Measurements from ENCODE around the gene CCDC3.
A peak's percentile ranks its signal among the peaks of the same experiment; 100 is the strongest.

CCDC3 gene

DNA sequence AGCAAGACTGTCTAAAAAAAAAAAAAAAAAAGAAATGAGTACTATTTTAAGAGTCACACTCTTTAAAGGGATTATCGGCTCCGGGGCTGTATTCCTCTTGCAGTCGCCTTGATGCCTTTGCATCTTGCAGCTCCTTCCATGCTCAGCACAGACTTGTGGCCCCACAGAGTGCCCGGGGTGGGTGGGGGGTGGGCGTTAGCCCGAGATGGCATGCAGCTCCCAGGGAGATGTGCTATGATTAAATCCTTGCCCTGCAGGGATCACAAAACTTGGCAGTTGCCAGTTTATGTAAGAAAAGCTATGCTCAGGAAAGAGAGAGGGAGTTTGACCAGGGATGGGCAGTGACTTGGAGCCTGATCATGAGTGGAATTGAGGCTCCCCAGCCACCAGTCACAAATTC lies 81.9 kb downstream of the CCDC3 start:
- no peak for DNase-seq

DNA sequence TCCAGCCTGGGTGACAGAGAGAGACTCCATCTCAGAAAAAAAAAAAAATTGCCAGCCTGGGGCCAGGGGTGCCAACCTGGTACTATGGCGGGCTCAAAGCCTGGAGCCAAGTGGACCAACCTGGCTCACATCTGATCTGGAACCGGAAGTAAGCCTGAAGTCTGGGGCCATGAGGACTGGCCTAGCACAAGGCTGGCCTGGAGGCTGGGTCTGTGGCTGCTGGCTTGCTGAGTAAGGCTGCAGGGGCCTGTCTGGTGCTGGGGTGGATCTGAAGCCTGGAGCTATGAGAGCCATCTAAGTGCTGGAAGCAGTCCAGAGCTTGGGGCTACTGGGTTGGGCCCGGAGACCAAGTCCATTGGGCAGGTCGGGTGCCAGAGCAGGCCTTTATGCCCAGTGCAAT lies 84.9 kb downstream of the CCDC3 start:
- DNase-seq: no peak

DNA sequence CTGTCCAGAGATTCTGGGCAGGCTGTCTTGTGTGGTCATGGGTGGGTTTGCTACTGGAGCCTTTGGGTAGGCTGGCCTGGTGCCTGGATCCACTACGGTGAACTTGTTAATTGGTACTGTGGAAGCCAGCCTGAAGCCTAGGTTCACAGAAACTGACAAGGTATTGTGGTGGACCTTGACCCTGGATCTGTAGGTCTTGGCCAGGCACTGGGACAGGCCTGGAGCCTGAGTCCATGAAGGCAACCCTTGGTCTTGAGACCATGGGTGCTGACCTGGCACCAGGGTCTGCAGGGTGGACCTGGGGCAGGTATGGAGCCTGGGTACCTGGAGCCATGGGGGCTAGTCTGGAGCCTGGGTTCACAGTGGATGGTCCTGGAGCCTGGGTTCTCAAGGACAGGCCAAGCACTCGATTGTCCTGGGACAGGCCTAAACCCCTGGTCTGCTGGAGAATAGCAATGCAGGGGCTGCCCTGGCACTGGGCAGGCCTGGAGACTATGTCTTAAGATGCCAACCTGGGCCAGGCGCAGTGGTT lies 85.8 kb downstream of the CCDC3 start:
- no peak for DNase-seq

DNA sequence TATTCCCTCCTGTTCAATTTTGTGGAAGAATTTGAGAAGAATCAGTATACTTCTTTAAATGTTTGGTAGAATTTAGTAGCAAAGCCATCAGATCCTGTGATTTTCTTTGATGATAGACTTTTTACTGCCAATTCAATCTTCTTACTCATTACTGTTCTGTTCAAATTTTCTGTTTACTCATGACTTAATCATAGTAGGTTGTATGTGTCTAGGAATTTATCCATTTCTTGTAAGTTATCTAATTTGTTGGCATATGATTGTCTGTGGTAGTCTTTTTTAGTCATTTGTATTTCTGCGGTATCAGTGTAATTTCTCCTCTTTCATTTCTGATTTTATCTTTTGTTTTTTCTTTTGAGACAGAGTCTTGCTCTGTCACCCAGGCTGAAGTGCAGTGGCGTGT lies 87.4 kb downstream of the CCDC3 start:
- no peak for DNase-seq

DNA sequence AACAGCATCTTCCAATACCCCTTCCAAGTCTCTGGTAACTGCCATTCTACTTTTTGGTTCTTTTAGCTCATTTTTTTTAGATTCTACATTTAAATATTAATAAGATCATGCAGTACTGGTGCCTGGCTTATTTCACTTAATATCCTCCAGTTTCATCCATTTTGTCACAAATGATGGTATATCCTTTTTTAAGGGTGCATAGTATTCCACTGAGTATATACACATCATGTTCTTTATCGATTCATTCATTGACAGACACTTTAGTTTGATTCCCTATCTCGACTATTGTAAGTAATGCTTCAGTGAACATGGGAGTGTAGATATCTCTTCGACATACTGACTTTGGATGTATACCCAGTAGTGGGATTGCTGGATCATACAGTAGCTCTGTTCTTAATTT lies 89.7 kb downstream of the CCDC3 start:
- DNase-seq: no peak

DNA sequence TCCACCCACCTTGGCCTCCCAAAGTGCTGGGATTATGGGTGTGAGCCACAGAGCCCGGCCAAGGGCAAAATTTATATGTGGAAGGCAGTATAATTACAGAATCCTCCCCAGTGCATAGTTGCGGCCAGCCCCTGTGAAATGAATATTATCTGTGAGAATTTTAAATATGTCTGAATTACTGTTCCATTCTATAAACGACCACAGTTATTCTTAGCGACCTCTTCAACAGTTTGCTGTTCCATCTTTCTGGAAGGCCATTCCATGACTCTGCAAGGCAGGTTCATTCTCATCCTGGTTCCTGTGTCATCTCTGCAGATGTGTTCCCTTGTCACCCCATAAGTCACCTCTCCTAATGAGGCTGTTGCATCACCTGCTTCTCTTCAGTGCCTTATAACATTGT lies 90.7 kb downstream of the CCDC3 start:
- no peak for DNase-seq

DNA sequence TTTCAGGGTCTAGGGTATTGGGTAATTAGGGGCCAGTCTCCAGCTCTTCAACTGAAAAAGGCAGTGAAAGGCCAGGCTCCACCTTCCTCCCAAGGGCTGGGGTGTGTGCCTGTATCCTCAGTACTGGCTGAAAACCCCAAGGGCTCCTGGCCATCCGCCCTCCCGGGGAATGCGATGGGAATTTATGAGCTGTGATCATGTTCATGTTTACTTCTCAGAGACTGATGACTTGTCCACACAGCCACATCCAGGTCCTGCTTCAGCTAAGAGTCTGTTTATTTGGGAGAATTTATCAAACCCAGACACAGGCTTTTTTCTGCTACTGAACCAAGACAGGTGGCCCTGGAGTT lies 91.7 kb downstream of the CCDC3 start:
- DNase-seq: no peak

DNA sequence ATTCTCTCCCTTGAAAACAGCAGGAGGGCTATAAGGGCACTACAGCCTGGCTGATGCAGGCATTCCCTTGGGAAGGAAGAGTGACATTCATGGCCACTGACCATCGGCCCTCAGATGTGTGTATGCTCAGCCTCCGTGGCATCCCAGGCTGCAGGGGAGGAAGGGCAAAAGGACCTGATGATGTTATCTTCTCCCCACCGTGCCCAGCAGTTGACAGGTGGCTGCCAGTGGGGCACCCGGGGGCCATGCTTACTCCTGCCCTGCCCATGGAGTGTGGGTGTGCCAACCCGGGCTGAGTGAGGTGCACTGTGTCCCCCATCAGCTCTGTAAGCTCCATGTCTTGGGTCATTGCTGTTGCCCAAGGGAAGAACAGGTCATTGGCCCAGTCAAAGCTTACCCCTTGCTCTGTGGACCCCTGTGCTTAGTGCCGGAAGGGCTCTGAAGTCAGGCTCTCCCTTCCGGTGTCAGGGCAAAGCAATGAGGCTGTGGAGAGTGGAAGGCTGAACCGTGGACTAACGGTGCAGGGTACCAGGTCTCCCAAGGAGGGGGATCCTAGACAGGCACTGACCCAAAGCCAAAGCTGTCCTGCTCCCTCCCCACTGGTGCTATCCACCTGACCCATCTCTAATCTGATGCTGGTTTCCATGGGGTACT lies 92.2 kb downstream of the CCDC3 start:
- DNase-seq: no peak

DNA sequence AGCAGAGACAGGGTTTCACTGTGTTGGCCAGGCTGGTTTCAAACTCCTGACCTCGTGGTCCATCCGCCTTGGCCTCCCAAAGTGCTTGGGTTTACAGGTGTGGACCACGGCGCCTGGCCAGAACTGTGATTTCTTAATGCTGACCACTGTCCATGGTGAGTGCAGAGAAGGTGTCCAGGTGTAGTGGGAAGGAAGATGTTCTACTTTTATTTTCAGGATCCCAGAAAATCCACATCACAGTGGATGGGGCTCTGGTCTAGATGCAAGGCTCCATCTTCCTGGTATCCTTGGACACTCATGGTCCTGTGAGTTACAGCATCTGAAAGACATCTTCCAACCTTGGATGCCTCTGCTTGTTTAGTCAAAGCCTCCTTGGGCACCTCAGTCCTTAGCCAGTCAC lies 92.7 kb downstream of the CCDC3 start:
- no peak for DNase-seq

DNA sequence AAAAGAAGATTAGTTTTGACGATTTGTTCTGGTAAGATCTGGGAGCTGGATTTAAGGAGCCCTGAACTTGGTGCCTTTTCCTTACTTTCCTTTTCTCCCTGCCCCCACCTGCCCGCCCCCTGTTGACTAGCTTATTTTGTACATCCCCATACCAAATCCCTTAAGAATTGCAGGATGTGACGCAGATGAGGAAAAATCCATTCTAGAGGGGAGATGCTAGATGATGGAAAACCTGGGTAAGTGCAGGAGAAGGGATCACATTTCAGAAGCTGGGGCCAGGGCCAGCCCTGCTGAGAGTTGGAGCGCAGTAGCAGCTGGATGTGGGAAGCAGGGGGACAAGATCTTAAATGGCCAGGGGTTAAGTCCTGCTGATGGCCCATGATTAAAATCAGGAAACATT lies 93.9 kb downstream of the CCDC3 start:
- DNase-seq: no peak

DNA sequence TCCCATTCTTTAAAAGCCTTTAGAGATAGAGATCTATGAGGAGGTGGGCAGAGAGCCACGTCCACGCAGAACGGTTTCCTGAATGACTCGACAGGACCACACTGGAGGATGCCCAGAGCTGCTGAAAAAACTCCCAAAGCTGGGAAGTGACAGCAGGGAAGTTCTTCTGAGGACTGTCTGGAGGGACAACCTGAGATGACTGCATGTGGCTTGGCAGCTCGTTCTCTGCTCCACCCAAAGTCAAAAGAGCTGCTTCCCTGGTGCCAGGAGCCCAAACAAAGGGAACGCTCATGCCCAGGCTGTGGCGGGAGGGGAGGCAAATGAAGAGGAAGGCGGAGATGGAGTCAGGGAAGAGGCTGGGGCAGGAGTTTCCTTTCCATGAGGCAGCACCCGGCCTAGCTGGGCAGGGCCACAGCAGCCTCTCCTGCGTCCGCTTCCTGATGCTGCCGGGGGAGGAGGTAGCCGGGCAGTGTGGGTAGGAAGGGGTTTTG lies 95.4 kb downstream of the CCDC3 start:
- no peak for DNase-seq

DNA sequence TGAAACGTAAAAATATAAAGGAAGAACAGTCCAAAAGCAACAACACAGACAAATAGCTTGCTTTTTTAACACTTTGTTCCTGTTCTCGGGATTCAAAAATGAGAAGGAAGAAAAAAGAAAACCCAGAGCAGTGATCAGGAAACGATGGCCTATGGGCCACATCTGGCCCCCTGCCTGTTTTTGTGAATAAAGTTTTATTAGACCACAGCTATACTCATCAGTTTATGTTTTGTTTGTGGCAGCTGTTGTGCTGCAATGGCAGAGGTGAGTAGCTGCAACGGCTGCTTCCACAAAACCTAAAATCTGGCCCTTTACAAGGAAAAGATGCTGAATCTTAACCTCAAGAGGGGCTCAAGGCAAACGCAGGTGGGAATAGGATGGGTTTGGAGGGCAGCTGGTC lies 96.4 kb downstream of the CCDC3 start:
- DNase-seq: no peak

DNA sequence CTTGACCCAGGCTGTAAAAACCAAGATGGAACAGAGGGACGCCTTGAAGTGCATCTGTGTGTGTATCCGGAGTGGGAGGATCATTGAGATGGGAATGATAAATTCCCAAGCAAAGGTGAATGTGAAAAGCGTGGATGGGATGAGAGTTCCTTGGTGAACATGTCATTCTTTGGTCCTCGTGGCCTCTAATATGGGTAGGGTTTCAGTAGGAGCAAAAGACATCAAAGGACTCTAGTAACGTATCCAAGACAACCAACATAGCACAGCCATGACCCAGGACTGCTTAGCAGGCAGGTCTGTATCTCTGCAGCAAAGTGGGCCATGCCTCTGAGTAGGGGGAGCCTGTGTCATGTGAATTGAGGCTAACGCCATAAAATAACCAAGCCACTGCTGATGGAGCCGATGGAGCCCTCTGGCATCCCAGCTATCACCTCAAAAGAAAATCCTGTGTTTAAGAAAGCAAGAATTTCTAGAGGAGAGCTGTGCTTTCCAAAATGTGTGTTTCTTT lies 98.6 kb downstream of the CCDC3 start:
- no peak for DNase-seq

DNA sequence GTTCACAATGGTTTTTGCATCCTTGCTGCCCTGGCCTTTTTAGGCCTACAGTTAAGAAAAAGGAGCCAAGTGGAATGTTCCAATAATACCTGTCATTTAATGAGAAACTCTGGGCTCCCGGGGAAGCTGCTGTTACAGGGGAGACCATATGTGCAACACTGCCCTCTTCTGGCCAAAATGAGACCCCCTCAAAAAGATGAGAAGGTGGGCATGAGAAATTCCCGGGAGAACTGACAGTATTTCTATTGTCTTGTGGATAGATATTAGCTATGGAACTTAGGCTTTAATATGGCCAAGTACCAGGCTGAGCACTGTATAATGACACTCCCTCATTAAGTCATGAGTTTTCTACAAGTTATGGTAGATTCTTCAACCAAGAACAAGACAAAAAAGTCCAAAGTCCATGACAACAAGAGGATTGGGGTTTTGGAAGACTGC lies 99.4 kb downstream of the CCDC3 start:
- peak; percentile 19 to 44 for DNase-seq

DNA sequence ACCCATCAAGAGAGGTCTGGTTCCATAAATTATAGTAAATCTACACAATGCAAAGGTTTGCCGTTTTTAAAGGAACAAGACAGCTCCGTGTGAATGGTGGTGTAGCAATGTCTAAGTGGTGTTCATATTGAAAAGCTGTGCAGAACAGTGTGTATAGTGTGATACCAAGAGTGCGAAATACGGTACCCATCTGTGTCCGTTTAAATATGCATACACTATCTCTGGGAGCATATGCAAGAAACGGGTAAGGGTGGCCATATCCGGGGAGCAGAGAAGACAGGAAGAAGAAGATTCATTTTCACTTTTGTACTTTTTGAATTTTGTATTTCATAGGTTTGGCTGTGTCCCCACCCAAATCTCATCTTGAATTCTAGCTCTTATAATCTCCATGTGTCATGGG lies 102.0 kb downstream of the CCDC3 start:
- DNase-seq: no peak

DNA sequence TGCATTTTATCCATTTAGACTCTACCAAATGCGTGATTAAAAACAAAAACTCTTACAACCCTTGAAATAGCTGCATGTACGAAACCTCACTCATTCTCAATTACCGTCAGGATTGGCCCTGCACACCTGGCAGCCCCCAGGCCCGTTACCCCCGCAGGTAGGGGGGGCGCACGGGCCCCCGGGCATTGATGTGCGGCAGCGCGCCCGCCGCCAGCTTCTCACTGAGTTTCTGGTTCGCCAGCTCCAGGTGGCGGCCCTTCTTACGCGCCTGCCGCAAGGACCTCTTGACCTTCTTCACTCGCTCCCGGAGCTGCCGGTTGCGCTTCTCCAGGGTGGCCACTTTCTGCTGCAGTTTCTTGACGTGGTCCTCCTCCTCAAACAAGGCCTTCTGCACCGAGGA lies 103.2 kb downstream of the CCDC3 start:
- no peak for DNase-seq

DNA sequence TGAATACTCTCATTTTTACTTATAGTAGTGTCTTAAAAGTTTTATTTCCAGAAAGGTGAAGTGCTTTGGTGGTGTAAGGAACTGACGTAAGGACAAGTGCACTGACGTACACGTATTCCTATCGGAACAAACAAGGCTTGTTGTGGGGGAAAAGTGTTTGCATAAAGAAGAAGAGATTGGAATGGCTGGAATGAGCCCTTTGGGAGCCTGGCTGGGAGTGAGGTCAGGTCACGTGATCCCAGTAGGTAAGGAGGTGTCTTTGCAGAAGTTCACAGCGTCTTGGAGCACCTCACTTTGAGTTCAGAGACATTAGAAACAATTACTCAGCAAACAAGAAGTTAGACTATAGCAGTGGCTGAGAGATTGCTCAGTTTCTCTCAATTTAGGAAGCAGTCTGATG lies 104.2 kb downstream of the CCDC3 start:
- DNase-seq: no peak

DNA sequence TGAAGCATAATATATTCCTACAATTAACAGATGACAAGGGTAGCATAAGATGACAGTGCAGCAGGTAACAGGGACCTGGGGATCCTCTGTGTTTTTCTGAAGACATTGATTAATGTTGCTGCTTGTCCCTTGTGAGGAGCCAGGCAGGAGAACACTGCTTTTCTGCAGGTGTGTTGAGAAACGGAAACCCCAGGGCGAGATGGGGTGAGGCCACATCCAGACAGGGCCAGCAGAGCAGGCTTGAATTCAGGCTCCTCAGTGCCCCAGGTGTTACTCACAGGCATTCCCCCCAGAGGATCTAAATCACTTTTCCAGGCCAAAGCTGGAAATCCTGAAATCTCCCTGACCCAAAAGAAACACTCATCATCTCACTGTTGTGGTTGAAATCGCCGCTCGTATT lies 105.3 kb downstream of the CCDC3 start:
- no peak for DNase-seq

DNA sequence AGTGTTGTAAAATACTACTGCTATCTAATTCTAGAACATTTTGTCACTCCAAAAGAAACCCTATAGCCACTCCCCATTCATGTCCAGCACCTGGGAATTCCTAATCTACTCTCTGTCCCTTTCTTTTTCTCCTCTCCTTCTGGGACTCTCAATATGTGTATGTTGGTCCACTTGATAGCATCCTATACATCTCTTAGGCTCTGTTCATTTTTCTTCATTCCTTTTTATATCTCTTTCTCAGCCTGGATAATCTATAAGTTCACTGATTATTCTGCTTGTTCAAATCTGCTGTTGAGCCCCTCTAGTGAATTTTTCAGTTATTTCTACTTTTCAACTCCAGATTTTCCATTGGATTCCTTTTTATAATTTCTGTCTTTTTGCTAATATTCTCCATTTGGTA lies 108.6 kb downstream of the CCDC3 start:
- DNase-seq: no peak

DNA sequence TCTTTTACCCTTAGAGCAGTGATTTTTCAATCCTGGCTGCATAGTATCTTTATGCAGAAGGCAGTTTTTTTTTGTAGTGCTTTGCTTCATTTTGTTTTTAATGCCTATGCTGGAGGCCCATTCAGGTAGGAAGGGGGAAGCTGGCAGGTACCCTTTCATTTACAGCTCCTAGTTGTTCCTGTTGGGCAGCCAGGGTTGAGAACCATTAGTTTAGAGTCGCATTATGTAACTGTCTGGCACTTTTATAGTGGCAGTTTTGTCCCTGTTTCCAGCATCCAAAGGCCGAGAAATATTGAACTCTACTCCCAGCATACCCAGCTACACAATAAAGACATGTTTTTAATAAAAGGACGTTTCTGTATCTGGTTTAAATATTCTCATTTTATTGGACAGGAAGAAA lies 110.6 kb downstream of the CCDC3 start:
- no peak for DNase-seq

DNA sequence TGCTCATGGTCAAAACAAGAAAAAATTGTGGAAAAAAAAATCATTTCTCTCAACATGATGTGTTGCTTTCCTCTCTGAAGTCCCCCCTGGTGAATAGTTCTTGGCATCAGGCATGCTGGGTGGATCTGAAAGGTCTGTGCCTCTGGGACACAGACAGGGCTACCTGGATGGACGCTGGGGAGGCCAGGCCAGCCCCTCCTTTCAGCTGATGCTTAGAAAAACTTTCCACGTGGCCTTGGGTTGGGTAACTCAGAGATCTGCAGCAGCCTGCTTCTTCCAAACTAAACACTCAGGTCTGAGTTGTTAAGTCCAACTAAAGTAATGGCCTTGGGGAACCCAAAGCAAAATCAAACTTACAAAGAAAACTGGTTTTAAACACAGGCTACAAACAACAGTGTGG lies 113.0 kb downstream of the CCDC3 start:
- no peak for DNase-seq

DNA sequence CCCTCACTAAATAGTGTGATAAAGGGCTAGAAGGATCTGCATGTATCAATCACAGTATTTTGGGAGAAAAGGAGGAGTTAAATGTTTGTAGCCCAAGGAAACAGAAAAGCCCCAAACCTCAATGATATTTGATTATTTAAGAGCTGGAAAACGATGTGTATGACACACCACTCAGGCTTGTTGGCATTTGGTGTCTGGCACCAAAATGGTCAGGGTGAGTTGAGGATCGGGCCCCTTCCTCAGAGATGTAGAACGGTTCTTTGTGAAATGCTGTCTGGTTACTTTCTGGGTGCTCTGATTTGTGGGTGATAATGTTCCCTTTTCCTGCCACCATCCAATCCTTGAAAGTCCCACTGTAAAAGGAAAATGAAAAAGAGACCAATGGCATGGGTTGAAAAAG lies 113.7 kb downstream of the CCDC3 start:
- no peak for DNase-seq

DNA sequence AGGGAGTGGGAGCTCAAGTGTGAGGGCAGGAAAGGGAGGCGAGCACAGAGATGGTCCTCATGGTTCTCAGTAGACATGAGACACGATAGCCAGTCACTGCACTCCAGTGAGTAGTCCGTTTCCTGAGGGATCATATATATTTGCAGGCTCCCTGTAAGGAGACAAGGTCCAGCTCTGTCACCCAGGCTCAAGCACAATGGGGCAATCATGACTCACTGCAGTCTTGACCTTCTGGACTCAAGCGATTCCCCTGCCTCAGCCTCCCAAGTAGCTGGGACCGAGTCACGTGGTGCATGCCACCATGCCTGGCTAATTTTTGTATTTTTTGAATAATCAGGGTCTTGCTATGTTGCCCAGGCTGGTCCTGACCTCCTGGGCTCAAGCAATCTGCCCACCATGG lies 116.7 kb downstream of the CCDC3 start:
- no peak for DNase-seq

DNA sequence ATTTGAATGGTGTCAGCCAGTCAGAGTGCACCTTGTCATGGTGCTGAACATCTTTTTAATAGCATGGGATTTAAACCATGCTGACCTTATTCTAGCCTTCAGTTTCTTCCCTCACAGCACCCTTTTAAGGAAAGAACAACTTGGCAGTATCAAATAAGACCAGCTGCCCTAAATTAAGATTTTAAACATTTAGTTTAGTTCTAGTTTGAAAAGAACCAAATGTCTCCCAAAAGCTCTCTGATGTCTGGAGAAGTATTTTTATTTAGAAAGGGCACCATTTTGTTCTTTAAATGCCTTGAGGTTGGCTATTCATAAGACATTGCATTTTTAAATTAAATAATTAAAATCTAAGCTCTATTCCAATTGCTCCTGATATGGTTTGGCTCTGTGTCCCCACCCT lies 121.1 kb downstream of the CCDC3 start:
- DNase-seq: no peak

DNA sequence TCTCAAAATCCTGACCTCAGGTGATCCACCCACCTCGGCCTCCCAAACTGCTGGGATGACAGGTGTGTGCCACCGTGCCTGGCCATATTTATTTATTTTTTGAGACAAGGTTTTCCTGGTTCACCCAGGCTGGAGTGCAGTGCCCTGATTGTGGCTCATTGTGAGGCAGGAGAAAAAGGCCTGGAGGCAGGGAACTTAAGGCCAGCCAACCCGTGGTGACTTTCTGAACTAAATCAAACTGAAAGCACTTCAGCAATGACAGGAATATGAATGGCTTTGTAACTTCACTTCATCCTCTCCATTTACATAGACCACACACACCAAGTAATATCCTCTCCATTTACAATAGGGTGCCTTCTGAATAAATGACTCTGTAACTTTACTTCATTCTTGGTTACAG lies 124.4 kb downstream of the CCDC3 start:
- no peak for DNase-seq

Data from CD4-positive, alpha-beta T cell treated with Interleukin-4 for 1 hour (primary cell).